GM12875 (cell line): ENCODE measurements around the gene AGPAT3.

Source experiments
- H3K4me3 ChIP-seq: one replicate; pipeline ENCODE4 v1.5.1; 2011; ENCODE audit warnings: low read depth, low read length, control low read depth
- CTCF ChIP-seq: IDR thresholded peaks from 2 replicates; pipeline ENCODE4 v1.5.1; 2011; ENCODE audit warnings: low read depth, mild to moderate bottlenecking, control low read depth, inconsistent platforms, low read length, moderate library complexity, borderline replicate concordance; ENCODE audit not compliant: insufficient read depth

AGPAT3 gene

GRCh38 chr21:43848771-43849170 lies 16.3 kb upstream of the AGPAT3 start:
- no peak overlapping the region for H3K4me3 ChIP-seq
- no peak for TF ChIP-seq CTCF

GRCh38 chr21:43849532-43850299 lies 15.3 kb upstream of the AGPAT3 start:
- no peak for TF ChIP-seq CTCF
- H3K4me3 ChIP-seq, result no peak overlapping the region

- H3K4me3 ChIP-seq, result no peak overlapping the region
- TF ChIP-seq CTCF, result no peak
Observed at GRCh38 chr21:43850728-43851295, 14.2 kb upstream of the AGPAT3 start.

- no peak overlapping the region for H3K4me3 ChIP-seq
- TF ChIP-seq CTCF, result no peak
Observed at GRCh38 chr21:43851593-43851992, 13.4 kb upstream of the AGPAT3 start.

- TF ChIP-seq CTCF, result no peak
- no peak overlapping the region for H3K4me3 ChIP-seq
Observed at GRCh38 chr21:43853851-43854772, 10.9 kb upstream of the AGPAT3 start.

- TF ChIP-seq CTCF, result no peak
- H3K4me3 ChIP-seq, result no peak overlapping the region
Observed at GRCh38 chr21:43854773-43855633, 10.0 kb upstream of the AGPAT3 start.
